H1 (cell line): ENCODE data around the gene ORMDL3. TPM values are rescaled to one million over a fixed set of nuclear protein-coding genes. Genes with fewer than 3 reads are reported as not detected.

Source experiments
- CTCF ChIA-PET: fragments of 300-600 bp; sonication (Branson Sonifier 250); formaldehyde crosslinking; loops from one replicate; lab custom pipeline; 2021; ENCODE audit not compliant: partially characterized antibody; lab: Charles Lee
- POLR2A ChIA-PET: fragments of 300-600 bp; sonication (Branson Sonifier 250); formaldehyde crosslinking; loops from one replicate; lab custom pipeline; 2021; ENCODE audit warnings: inconsistent platforms; ENCODE audit not compliant: partially characterized antibody; lab: Charles Lee
- DNase-seq, 2 experiments: peaks; one replicate each; pipeline versions ENCODE4 v3.0.0 to v3.0.0-alpha.2; 2010 to 2022; ENCODE audit warnings: low spot score in 2 of 2, low read depth in 1 of 2, mixed read lengths in 1 of 2
- FAIRE-seq: peaks from 2 replicates; lab custom pipeline; 2011; peaks lifted over from hg19 to GRCh38; lab: Jason Lieb, UNC
- H2AFZ ChIP-seq: 2 replicates; pipeline ENCODE4 v1.8.1; 2012; ENCODE audit warnings: low read length, inconsistent platforms
- H2AK5ac ChIP-seq: 2 replicates; pipeline ENCODE4 v1.6.1; 2013; ENCODE audit warnings: low read depth, low read length
- H2BK120ac ChIP-seq: replicated peaks from 2 replicates; pipeline ENCODE3; 2013; ENCODE audit warnings: low read depth, low read length, inconsistent platforms
- H2BK12ac ChIP-seq: 2 replicates; pipeline ENCODE4 v1.6.1; 2013; ENCODE audit warnings: low read depth, low read length
- H2BK15ac ChIP-seq: 2 replicates; pipeline ENCODE4 v1.6.1; 2013; ENCODE audit warnings: low read length
- H2BK20ac ChIP-seq: 2 replicates; pipeline ENCODE4 v1.6.1; 2013; ENCODE audit warnings: low read length
- H2BK5ac ChIP-seq: 2 replicates; pipeline ENCODE4 v1.6.1; 2013; ENCODE audit warnings: low read depth, low read length
- H3K14ac ChIP-seq: 2 replicates; pipeline ENCODE4 v1.6.1; 2013; ENCODE audit warnings: inconsistent platforms; ENCODE audit not compliant: insufficient read length
- H3K18ac ChIP-seq: 2 replicates; pipeline ENCODE4 v1.6.1; 2013; ENCODE audit warnings: low read length; ENCODE audit errors: extremely low read depth
- H3K23ac ChIP-seq: 2 replicates; pipeline ENCODE4 v1.6.1; 2013; ENCODE audit warnings: inconsistent platforms; ENCODE audit not compliant: insufficient read length
- H3K23me2 ChIP-seq: 2 replicates; pipeline ENCODE4 v1.6.1; 2013; ENCODE audit warnings: low read depth, low read length
- H3K27ac ChIP-seq: 2 replicates; pipeline ENCODE4 v1.6.1; 2011; ENCODE audit warnings: low read depth, low read length, inconsistent platforms
- H3K27me3 ChIP-seq, 4 experiments: replicated peaks in 1 of 4; 1 replicate in 1 of 4; 2 replicates in 3 of 4; pipeline versions ENCODE4 v1.6.1 to v1.8.1; 2011 to 2013; ENCODE audit warnings: low read length in 3 of 4, mild to moderate bottlenecking in 3 of 4, inconsistent platforms in 2 of 4, mixed read lengths in 2 of 4, moderate library complexity in 1 of 4; ENCODE audit not compliant: control insufficient read depth in 3 of 4, insufficient read depth in 3 of 4; ENCODE audit errors: extremely low read depth in 1 of 4
- H3K36me3 ChIP-seq, 4 experiments: 2 replicates each; pipeline versions ENCODE4 v1.6.1 to v1.8.1; 2011 to 2013; ENCODE audit warnings: mild to moderate bottlenecking in 4 of 4, low read length in 3 of 4, moderate library complexity in 2 of 4, control low read depth in 1 of 4, inconsistent platforms in 1 of 4; ENCODE audit not compliant: insufficient read depth in 4 of 4, control insufficient read depth in 2 of 4
- H3K4ac ChIP-seq: replicated peaks from 2 replicates; pipeline ENCODE3; 2013; ENCODE audit warnings: low read length, low read depth, mixed read lengths, inconsistent platforms; ENCODE audit not compliant: insufficient read length
- H3K4me1 ChIP-seq, 4 experiments: replicated peaks in 1 of 4; 1 replicate in 1 of 4; 2 replicates in 3 of 4; pipeline versions ENCODE4 v1.6.1 to v1.8.1; 2011 to 2013; ENCODE audit warnings: low read length in 3 of 4, inconsistent platforms in 2 of 4, mixed read lengths in 1 of 4; ENCODE audit not compliant: insufficient read depth in 4 of 4, control insufficient read depth in 3 of 4
- H3K4me2 ChIP-seq, 2 experiments: 2 replicates each; pipeline versions ENCODE4 v1.6.1 to v1.8.1; 2011 to 2013; ENCODE audit warnings: low read depth in 2 of 2, low read length in 2 of 2, control low read depth in 1 of 2, inconsistent platforms in 1 of 2, mild to moderate bottlenecking in 1 of 2; ENCODE audit not compliant: insufficient read depth in 1 of 2
- H3K4me3 ChIP-seq, 4 experiments: fragments of 200-600, 300-600 bp in 1 of 4; sonication (generic), shearing (Covaris generic), sonication (Bioruptor Twin) in 1 of 4; 2 replicates each; pipeline versions ENCODE4 v1.5.1 to v1.8.1; 2011 to 2016; ENCODE audit warnings: low read length in 4 of 4, low read depth in 3 of 4, control low read depth in 2 of 4, inconsistent platforms in 2 of 4, mild to moderate bottlenecking in 2 of 4, mixed read lengths in 1 of 4, moderate library complexity in 1 of 4; ENCODE audit not compliant: insufficient read depth in 2 of 4; ENCODE audit errors: extremely low read depth in 1 of 4
- H3K56ac ChIP-seq: replicated peaks from 2 replicates; pipeline ENCODE3; 2013; ENCODE audit warnings: low read depth, mild to moderate bottlenecking, mixed read lengths, low read length, inconsistent platforms; ENCODE audit not compliant: insufficient read length
- H3K79me1 ChIP-seq: 2 replicates; pipeline ENCODE4 v1.6.1; 2013; ENCODE audit warnings: low read depth, low read length, control low read depth
- H3K79me2 ChIP-seq, 2 experiments: 2 replicates each; pipeline versions ENCODE4 v1.6.1 to v1.8.1; 2012 to 2013; ENCODE audit warnings: low read length in 2 of 2, mild to moderate bottlenecking in 2 of 2, inconsistent platforms in 1 of 2; ENCODE audit not compliant: insufficient read depth in 2 of 2, control insufficient read depth in 1 of 2
- H3K9ac ChIP-seq, 4 experiments: replicated peaks in 1 of 4; 1 replicate in 1 of 4; 2 replicates in 3 of 4; pipeline versions ENCODE4 v1.6.1 to v1.8.1; 2011 to 2013; ENCODE audit warnings: low read depth in 3 of 4, low read length in 3 of 4, control low read depth in 2 of 4, mild to moderate bottlenecking in 2 of 4, moderate library complexity in 2 of 4, inconsistent platforms in 1 of 4; ENCODE audit errors: extremely low read depth in 1 of 4
- H3K9me3 ChIP-seq, 2 experiments: 2 replicates each; pipeline versions ENCODE4 v1.6.1 to v1.8.1; 2012 to 2013; ENCODE audit warnings: mild to moderate bottlenecking in 2 of 2, moderate library complexity in 2 of 2, control low read depth in 1 of 2, inconsistent platforms in 1 of 2, low read depth in 1 of 2, low read length in 1 of 2, mixed read lengths in 1 of 2; ENCODE audit not compliant: insufficient read depth in 2 of 2
- H4K20me1 ChIP-seq, 2 experiments: replicated peaks in 1 of 2; 2 replicates each; pipeline versions ENCODE3 to v1.8.1; 2011 to 2013; ENCODE audit warnings: inconsistent platforms in 2 of 2, low read length in 2 of 2, mild to moderate bottlenecking in 1 of 2; ENCODE audit not compliant: insufficient read depth in 2 of 2, control insufficient read depth in 1 of 2
- H4K5ac ChIP-seq: 2 replicates; pipeline ENCODE4 v1.6.1; 2013; ENCODE audit warnings: low read length, low read depth, mixed read lengths, inconsistent platforms; ENCODE audit not compliant: insufficient read length
- H4K8ac ChIP-seq: 2 replicates; pipeline ENCODE4 v1.8.0; 2013; ENCODE audit warnings: mild to moderate bottlenecking, moderate library complexity, low read length, inconsistent platforms; ENCODE audit not compliant: insufficient read depth; ENCODE audit errors: extremely low read depth
- H4K91ac ChIP-seq: replicated peaks from 2 replicates; pipeline ENCODE3; 2013; ENCODE audit warnings: low read length, mixed read lengths, inconsistent platforms; ENCODE audit not compliant: insufficient read length
- CHD1 ChIP-seq: IDR thresholded peaks from 2 replicates; pipeline ENCODE4 v1.6.1; 2012; ENCODE audit warnings: low read depth, low read length, improper control_type of control experiment
- CREB1 ChIP-seq: IDR thresholded peaks from 2 replicates; pipeline ENCODE4 v1.6.1; 2012; ENCODE audit warnings: inconsistent platforms
- EGR1 ChIP-seq: IDR thresholded peaks from 2 replicates; pipeline ENCODE4 v1.6.1; 2011; ENCODE audit warnings: low read depth, low read length, borderline replicate concordance
- HDAC6 ChIP-seq: IDR thresholded peaks from one replicate; pipeline ENCODE4 v1.7.1; 2012; ENCODE audit warnings: low read depth, mild to moderate bottlenecking, inconsistent platforms, low read length, moderate library complexity
- JUN ChIP-seq: IDR thresholded peaks from 2 replicates; pipeline ENCODE4 v1.6.1; 2011; ENCODE audit warnings: low read depth, mild to moderate bottlenecking, improper control_type of control experiment, low read length
- MAFK ChIP-seq: IDR thresholded peaks from 2 replicates; pipeline ENCODE4 v1.6.1; 2012; ENCODE audit warnings: low read depth, mild to moderate bottlenecking, improper control_type of control experiment, low read length
- NRF1 ChIP-seq: IDR thresholded peaks from 2 replicates; pipeline ENCODE4 v1.6.1; 2011; ENCODE audit warnings: mild to moderate bottlenecking, low read depth, low read length, improper control_type of control experiment
- POU5F1 ChIP-seq: IDR thresholded peaks from 2 replicates; pipeline ENCODE4 v1.6.1; 2011; ENCODE audit warnings: low read depth, mild to moderate bottlenecking, low read length, moderate library complexity
- WGBS, 2 experiments: shearing (Covaris generic) in 1 of 2; methylation state at CpG; one replicate each; pipeline versions ENCODE4 v1.1.6 to v1.1.7; 2013 to 2015; ENCODE audit warnings: low lambda C conversion rate in 2 of 2, mixed read lengths in 2 of 2, inconsistent platforms in 1 of 2, low coverage in 1 of 2, missing lambda C conversion rate in 1 of 2; ENCODE audit not compliant: insufficient replicate concordance in 2 of 2, insufficient coverage in 1 of 2, insufficient read length in 1 of 2; ENCODE audit errors: extremely low coverage in 1 of 2, missing lambda C conversion rate in 1 of 2; 5-methylcytosine and 5-hydroxymethylcytosine counted together
- polyA plus RNA-seq, 7 experiments: library from polyadenylated mRNA; depleted of rRNA in 3 of 7; stranded (reverse) in 5 of 7; unstranded in 2 of 7; fragments of >200 nt in 5 of 7; fragments of 200-250 nt in 2 of 7; gene quantifications; 1 replicate in 5 of 7; 2 replicates in 1 of 7; 4 replicates in 1 of 7; pipeline versions ENCODE4 v1.2.1 to v1.2.3, GENCODE V29; 2011 to 2013; ENCODE audit warnings: missing spikeins in 2 of 7, mixed read lengths in 2 of 7
- total RNA-seq: library from RNA; stranded (reverse); fragmentation: NEBNext Ultra II Directional; extraction: Animal tissue kit (Norgen Biotek cat#: 25700); gene quantifications from 2 replicates; pipeline ENCODE4 v1.2.1, GENCODE V29; 2021
- TF ChIP-seq, protein P1 (sequence below): IDR thresholded peaks from 2 replicates; pipeline ENCODE4 v1.6.1; 2012; ENCODE audit warnings: inconsistent platforms
- TF ChIP-seq, protein P2 (sequence below): IDR thresholded peaks from 2 replicates; pipeline ENCODE4 v1.6.1; 2011; ENCODE audit warnings: low read depth, mild to moderate bottlenecking, low read length; ENCODE audit not compliant: insufficient read depth

Gene ORMDL3
- total and polyA plus RNA-seq, 2 of the 8 experiments (the other 6 are each of a cell fraction or from before 2014, with no cell fraction given), result 50.4 to 108 TPM

DNA sequence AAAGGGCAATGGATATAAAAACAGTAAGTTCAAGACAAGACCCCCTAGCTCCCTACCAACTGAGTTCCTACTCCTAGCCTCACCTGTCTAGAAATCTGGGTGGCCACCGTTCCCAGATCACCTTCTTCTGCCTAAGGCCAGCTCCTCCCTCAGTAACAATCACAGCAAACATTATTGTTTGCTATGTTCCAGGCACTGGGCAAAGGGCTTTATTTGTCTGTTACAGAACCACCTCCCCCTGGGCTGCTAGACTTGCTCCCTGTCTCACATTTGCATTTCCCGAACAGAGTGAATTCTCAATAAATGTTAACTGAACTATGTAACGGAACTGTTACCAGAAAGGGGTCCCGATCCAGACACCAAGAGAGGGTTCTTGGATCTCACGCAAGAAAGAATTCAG is 6.9 kb upstream of the ORMDL3 start:
- Histone ChIP-seq H3K4me3 (no peak overlapping the region), H2BK20ac (no peak overlapping the region), H3K23me2 (0 out of 2 replicates have a peak, but pooled peaks cover 2% of the 10 kb centered on the region), H3K56ac (no peak overlapping the region), H3K14ac (no peak overlapping the region), H3K4ac (no peak overlapping the region), H3K27ac (no peak overlapping the region), H3K18ac (no peak overlapping the region), H2AFZ (no peak overlapping the region), H4K5ac (no peak overlapping the region), H3K36me3 (no peaks in the 10 kb centered on the region), H4K8ac (no peak overlapping the region), H2AK5ac (no peak overlapping the region), H3K79me2 (no peaks in the 10 kb centered on the region), H2BK15ac (no peak overlapping the region), H3K27me3 (no peaks in the 10 kb centered on the region; a peak in 1 of 7 replicates), H2BK12ac (no peak overlapping the region), H3K9ac (no peak overlapping the region), H2BK120ac (no peak overlapping the region), H3K4me1 (peaks cover 0 to 7% (median 4%) of the 10 kb centered on the region in 4 experiments; a peak in 5 of 7 replicates), H2BK5ac (no peak overlapping the region), H3K23ac (no peak overlapping the region), H4K91ac (no peak overlapping the region), H4K20me1 (no peaks in the 10 kb centered on the region), H3K79me1 (no peaks in the 10 kb centered on the region), H3K9me3 (no peaks in the 10 kb centered on the region), H3K4me2 (0 out of 4 replicates have a peak overlapping the region, but pooled peaks of 1 of the 2 experiments have one; percentile 45)
- FAIRE-seq, result no peak
- no peak for TF ChIP-seq JUN
- no peak for TF ChIP-seq POU5F1
- TF ChIP-seq NRF1, result no peak
- TF ChIP-seq, protein P1, sequence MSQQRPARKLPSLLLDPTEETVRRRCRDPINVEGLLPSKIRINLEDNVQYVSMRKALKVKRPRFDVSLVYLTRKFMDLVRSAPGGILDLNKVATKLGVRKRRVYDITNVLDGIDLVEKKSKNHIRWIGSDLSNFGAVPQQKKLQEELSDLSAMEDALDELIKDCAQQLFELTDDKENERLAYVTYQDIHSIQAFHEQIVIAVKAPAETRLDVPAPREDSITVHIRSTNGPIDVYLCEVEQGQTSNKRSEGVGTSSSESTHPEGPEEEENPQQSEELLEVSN, result no peak
- TF ChIP-seq HDAC6, result no peak
- TF ChIP-seq CREB1, result no peak
- no peak for TF ChIP-seq CHD1
- TF ChIP-seq MAFK, result no peak
- TF ChIP-seq, protein P2, sequence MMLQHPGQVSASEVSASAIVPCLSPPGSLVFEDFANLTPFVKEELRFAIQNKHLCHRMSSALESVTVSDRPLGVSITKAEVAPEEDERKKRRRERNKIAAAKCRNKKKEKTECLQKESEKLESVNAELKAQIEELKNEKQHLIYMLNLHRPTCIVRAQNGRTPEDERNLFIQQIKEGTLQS, result no peak
- TF ChIP-seq EGR1, result no peak
- WGBS, 2 experiments, result 93% methylated on average over 5 of the region's 5 CpGs; no CpG with 5 or more reads in 1 of the 2 experiments
- ChIA-PET CTCF (interaction anchor here (0.6 to 1.8 kb wide), 2 partner anchors 8 to 52 kb away, joined by 3 to 6 read pairs; no protein-coding TSS in a partner anchor), POLR2A (interaction anchor here (1.4 to 1.5 kb wide), 2 partner anchors 19 to 29 kb away, joined by 3 to 5 read pairs; no protein-coding TSS in a partner anchor)
- no peak for DNase-seq
